Left hindlimb (tissue), 1 donor: ENCODE data around the gene SLC13A2.

Experiments
- DNase-seq: peaks from one replicate; pipeline ENCODE4 v3.0.0-alpha.2; 2018

Gene SLC13A2

GRCh38 chr17:28470914-28471366, 2.5 kb upstream of the SLC13A2 start:
- DNase-seq = no peak

- no peak for DNase-seq
Measured at GRCh38 chr17:28471531-28472342, 1.7 kb upstream of the SLC13A2 start.

GRCh38 chr17:28472871-28473497, 460 bp upstream of the SLC13A2 start:
- no peak for DNase-seq

- no peak for DNase-seq
Measured at GRCh38 chr17:28474111-28474531, 677 bp downstream of the SLC13A2 start.

GRCh38 chr17:28475151-28475900, 1.9 kb downstream of the SLC13A2 start:
- no peak for DNase-seq

- no peak for DNase-seq
Measured at GRCh38 chr17:28476076-28476865, 2.8 kb downstream of the SLC13A2 start.

GRCh38 chr17:28477928-28478327, 4.5 kb downstream of the SLC13A2 start:
- DNase-seq = no peak

- DNase-seq = no peak
Measured at GRCh38 chr17:28478712-28479615, 5.5 kb downstream of the SLC13A2 start.

- DNase-seq = no peak
Measured at GRCh38 chr17:28480278-28480677, 6.8 kb downstream of the SLC13A2 start.

- no peak for DNase-seq
Measured at GRCh38 chr17:28480799-28481571, 7.5 kb downstream of the SLC13A2 start.

GRCh38 chr17:28482551-28483199, 9.2 kb downstream of the SLC13A2 start:
- DNase-seq = no peak

GRCh38 chr17:28484296-28484695, 10.9 kb downstream of the SLC13A2 start:
- DNase-seq = no peak

- DNase-seq = no peak
Measured at GRCh38 chr17:28485049-28485448, 11.6 kb downstream of the SLC13A2 start.

- DNase-seq = no peak
Measured at GRCh38 chr17:28487881-28488532, 14.6 kb downstream of the SLC13A2 start.

GRCh38 chr17:28488533-28489276, 15.3 kb downstream of the SLC13A2 start:
- no peak for DNase-seq

GRCh38 chr17:28491286-28491685, 17.8 kb downstream of the SLC13A2 start:
- no peak for DNase-seq

- no peak for DNase-seq
Measured at GRCh38 chr17:28491860-28492259, 18.4 kb downstream of the SLC13A2 start.

GRCh38 chr17:28492352-28493310, 19.2 kb downstream of the SLC13A2 start:
- DNase-seq = no peak
